ENCODE measurements around the gene COPRS.

DNA sequence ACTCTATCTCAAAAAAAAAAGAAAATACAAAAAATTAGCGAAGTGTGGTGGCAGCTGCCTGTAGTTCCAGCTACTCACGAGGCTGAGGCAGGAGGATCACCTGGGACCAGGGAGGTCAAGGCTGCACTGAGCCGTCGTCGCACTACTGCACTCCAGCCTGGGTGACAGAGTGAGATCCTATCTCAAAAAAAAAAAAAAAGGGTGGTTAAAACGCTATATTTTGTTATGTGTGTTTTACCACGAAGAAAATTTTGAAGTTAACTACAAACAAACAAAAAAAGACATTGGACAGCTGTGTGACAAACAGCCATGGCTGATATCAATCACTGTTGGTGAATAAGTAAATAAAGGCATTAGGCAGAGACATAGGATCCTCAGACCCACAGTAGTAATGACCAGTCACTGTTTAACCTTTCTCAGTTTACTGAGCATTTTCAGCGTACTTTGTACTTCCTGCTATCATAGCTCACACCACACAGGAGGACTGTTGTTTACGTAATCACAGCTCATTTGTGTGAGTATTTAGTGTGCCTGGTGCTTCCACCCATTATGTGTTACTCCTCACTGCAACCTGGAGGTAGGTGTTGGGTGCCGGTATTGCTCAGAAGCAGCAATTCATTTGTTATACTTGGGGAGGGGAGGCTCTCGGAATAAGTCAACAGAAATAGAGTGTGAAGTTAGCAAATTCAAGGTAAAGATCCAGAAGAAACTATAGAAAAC lies 55.4 kb downstream of the COPRS start:
- TF ChIP-seq, protein P1, sequence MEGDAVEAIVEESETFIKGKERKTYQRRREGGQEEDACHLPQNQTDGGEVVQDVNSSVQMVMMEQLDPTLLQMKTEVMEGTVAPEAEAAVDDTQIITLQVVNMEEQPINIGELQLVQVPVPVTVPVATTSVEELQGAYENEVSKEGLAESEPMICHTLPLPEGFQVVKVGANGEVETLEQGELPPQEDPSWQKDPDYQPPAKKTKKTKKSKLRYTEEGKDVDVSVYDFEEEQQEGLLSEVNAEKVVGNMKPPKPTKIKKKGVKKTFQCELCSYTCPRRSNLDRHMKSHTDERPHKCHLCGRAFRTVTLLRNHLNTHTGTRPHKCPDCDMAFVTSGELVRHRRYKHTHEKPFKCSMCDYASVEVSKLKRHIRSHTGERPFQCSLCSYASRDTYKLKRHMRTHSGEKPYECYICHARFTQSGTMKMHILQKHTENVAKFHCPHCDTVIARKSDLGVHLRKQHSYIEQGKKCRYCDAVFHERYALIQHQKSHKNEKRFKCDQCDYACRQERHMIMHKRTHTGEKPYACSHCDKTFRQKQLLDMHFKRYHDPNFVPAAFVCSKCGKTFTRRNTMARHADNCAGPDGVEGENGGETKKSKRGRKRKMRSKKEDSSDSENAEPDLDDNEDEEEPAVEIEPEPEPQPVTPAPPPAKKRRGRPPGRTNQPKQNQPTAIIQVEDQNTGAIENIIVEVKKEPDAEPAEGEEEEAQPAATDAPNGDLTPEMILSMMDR (IDR thresholded peaks at IDR 0.05): no peak
- TF ChIP-seq POLR2A (IDR thresholded peaks at IDR 0.05): no peak
- no peak for TF ChIP-seq EP300 (IDR thresholded peaks at IDR 0.05)
- TF ChIP-seq POLR2AphosphoS5 (IDR thresholded peaks at IDR 0.05): no peak
